ENCODE measurements around the gene CCNB1IP1. TPM values are rescaled to one million over a fixed set of nuclear protein-coding genes. Genes with fewer than 3 reads are reported as not detected.

CCNB1IP1 gene
- total RNA-seq, 1 donor from 2014 or later, result 30.6 TPM

Other genes starting within 250 kb of the CCNB1IP1 start
- not detected in 2 replicates for gene OR4K17, start 222.5 kb downstream of the CCNB1IP1 start, total RNA-seq
- gene OR4N5, start 194.5 kb downstream of the CCNB1IP1 start, total RNA-seq, result not detected in 2 replicates
- gene OR11G2, start 142.4 kb downstream of the CCNB1IP1 start, total RNA-seq, result not detected in 2 replicates
- gene OR11H6, start 109.6 kb downstream of the CCNB1IP1 start, total RNA-seq, result not detected in 2 replicates
- not detected in 2 replicates for gene OR11H7, start 104.3 kb downstream of the CCNB1IP1 start, total RNA-seq
- not detected in 2 replicates for gene OR11H4, start 94.0 kb downstream of the CCNB1IP1 start, total RNA-seq
- gene TTC5, start 27.3 kb downstream of the CCNB1IP1 start, total RNA-seq, result 12.6 and 21.0 TPM in 2 replicates
- 3.9 and 4.6 TPM in 2 replicates for gene PARP2, start 10.4 kb upstream of the CCNB1IP1 start, total RNA-seq
- 21.4 and 30.4 TPM in 2 replicates for gene TEP1, start 80.2 kb upstream of the CCNB1IP1 start, total RNA-seq
- under 0.01 TPM in 2 replicates for gene KLHL33, start 102.9 kb upstream of the CCNB1IP1 start, total RNA-seq
- gene OSGEP, start 121.5 kb upstream of the CCNB1IP1 start, total RNA-seq, result 47.3 and 48.0 TPM in 2 replicates
- gene APEX1, start 121.9 kb upstream of the CCNB1IP1 start, total RNA-seq, result 61.1 and 73.4 TPM in 2 replicates
- 18.7 and 23.4 TPM in 2 replicates for gene PIP4P1, start 128.2 kb upstream of the CCNB1IP1 start, total RNA-seq
- 193 and 227 TPM in 2 replicates for gene PNP, start 136.1 kb upstream of the CCNB1IP1 start, total RNA-seq
- not detected in 2 replicates for gene RNASE10, start 172.3 kb upstream of the CCNB1IP1 start, total RNA-seq
- gene RNASE9, start 227.8 kb upstream of the CCNB1IP1 start, total RNA-seq, result not detected in 2 replicates

Measured in lung microvascular endothelial cell (primary cell).